Hepatocyte (in vitro differentiated cells): ENCODE data around the gene BLID. TPM values are rescaled to one million over a fixed set of nuclear protein-coding genes. Genes with fewer than 3 reads are reported as not detected.

Source experiments
- DNase-seq: peaks from one replicate; pipeline ENCODE4 v3.0.0-alpha.2; 2016; ENCODE audit warnings: low spot score
- H2AFZ ChIP-seq: fragments of 200-600 bp; sonication (generic); 2 replicates; pipeline ENCODE4 v1.6.0; 2016; ENCODE audit warnings: antibody characterized with exemption, mild to moderate bottlenecking
- H3K27ac ChIP-seq: fragments of 200-600 bp; sonication (generic); 2 replicates; pipeline ENCODE4 v1.5.1; 2016; ENCODE audit warnings: mild to moderate bottlenecking
- H3K27me3 ChIP-seq: fragments of 200-600 bp; sonication (generic); 2 replicates; pipeline ENCODE4 v1.6.1; 2016
- H3K36me3 ChIP-seq: fragments of 200-600 bp; sonication (generic); replicated peaks from 2 replicates; pipeline ENCODE4 v1.5.1; 2016; ENCODE audit warnings: low read depth; ENCODE audit not compliant: insufficient read depth
- H3K4me1 ChIP-seq: fragments of 200-600 bp; sonication (generic); 2 replicates; pipeline ENCODE4 v1.5.1; 2016; ENCODE audit warnings: mild to moderate bottlenecking, moderate library complexity; ENCODE audit not compliant: insufficient read depth
- H3K4me2 ChIP-seq: fragments of 200-600 bp; sonication (generic); 2 replicates; pipeline ENCODE4 v1.6.0; 2016
- H3K4me3 ChIP-seq: fragments of 200-600 bp; sonication (generic); 2 replicates; pipeline ENCODE4 v1.5.1; 2016; ENCODE audit warnings: mild to moderate bottlenecking
- H3K79me2 ChIP-seq: fragments of 200-600 bp; sonication (generic); 2 replicates; pipeline ENCODE4 v1.6.0; 2017; ENCODE audit warnings: mild to moderate bottlenecking
- H3K9me2 ChIP-seq: fragments of 200-600 bp; sonication (generic); replicated peaks from 2 replicates; pipeline ENCODE4 v1.6.0; 2017; ENCODE audit warnings: mild to moderate bottlenecking; ENCODE audit not compliant: insufficient read depth
- H3K9me3 ChIP-seq: fragments of 200-600 bp; sonication (generic); 2 replicates; pipeline ENCODE4 v1.5.1; 2016; ENCODE audit warnings: low read depth, mild to moderate bottlenecking
- H4K20me1 ChIP-seq: fragments of 200-600 bp; sonication (generic); 2 replicates; pipeline ENCODE4 v1.6.0; 2016; ENCODE audit warnings: mild to moderate bottlenecking; ENCODE audit not compliant: insufficient read depth, poor library complexity, severe bottlenecking
- EZH2 ChIP-seq: fragments of 200-600 bp; sonication (generic); IDR thresholded peaks from 2 replicates; pipeline ENCODE4 v1.6.1; 2016; ENCODE audit warnings: antibody characterized with exemption, mild to moderate bottlenecking, borderline replicate concordance
- EZH2phosphoT487 ChIP-seq: fragments of 200-600 bp; sonication (generic); IDR thresholded peaks from one replicate; pipeline ENCODE4 v1.6.1; 2018; ENCODE audit warnings: antibody characterized with exemption, mild to moderate bottlenecking, low read depth, moderate library complexity; ENCODE audit not compliant: unreplicated experiment, severe bottlenecking
- WGBS: methylation state at CpG from one replicate; pipeline ENCODE4 v1.1.6; 2016; ENCODE audit warnings: low lambda C conversion rate; ENCODE audit errors: missing lambda C conversion rate; 5-methylcytosine and 5-hydroxymethylcytosine counted together
- polyA plus RNA-seq: library from polyadenylated mRNA; unstranded; fragments of >200 nt; fragmentation: Nextera tagmentation; extraction: Ambion mirVana; gene quantifications from 2 replicates; pipeline ENCODE4 v1.2.1, GENCODE V29; 2016
- total RNA-seq: library from RNA; depleted of rRNA; stranded (reverse); fragments of >200 nt; gene quantifications from 2 replicates; pipeline ENCODE4 v1.2.3, GENCODE V29; 2014
- TF ChIP-seq, protein P1 (sequence below): fragments of 200-600 bp; sonication (generic); IDR thresholded peaks from 2 replicates; pipeline ENCODE4 v1.5.1; 2016; ENCODE audit warnings: antibody characterized with exemption, mild to moderate bottlenecking; ENCODE audit not compliant: poor library complexity

The BLID gene
- total and polyA plus RNA-seq, 2 experiments from 2014 or later: 0.41 to 2.3 TPM

DNA sequence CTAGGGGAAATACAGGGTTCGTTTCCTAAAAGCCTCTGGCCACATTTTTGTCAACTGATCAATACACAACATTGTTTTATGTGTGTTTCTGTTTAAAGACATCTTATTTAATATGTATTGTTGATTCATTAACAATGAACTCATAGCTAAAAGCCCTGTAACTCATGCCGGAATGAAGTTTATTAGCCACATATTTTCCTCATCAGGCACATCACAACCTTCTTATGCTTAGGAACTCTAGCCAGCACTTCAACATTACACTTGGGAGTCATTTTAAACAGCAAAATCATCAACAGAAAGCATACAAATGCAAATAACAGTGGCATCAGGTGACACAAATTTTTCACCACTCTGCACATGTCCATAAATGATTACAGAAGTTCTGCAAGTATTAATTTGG, 15.1 kb upstream of the BLID start:
- WGBS: 61% methylated on average over 2 of the region's 2 CpGs
- Histone ChIP-seq H3K4me1 (no peaks in the 10 kb centered on the region), H4K20me1 (no peaks in the 10 kb centered on the region), H3K79me2 (no peaks in the 10 kb centered on the region), H3K36me3 (no peaks in the 10 kb centered on the region), H3K27ac (no peak overlapping the region), H3K4me2 (no peak overlapping the region), H2AFZ (no peak overlapping the region), H3K9me2 (no peaks in the 10 kb centered on the region), H3K27me3 (no peaks in the 10 kb centered on the region), H3K9me3 (no peaks in the 10 kb centered on the region), H3K4me3 (no peak overlapping the region)
- DNase-seq: no peak
- TF ChIP-seq EZH2phosphoT487 (no peak), EZH2 (no peak)
- TF ChIP-seq, protein P1, sequence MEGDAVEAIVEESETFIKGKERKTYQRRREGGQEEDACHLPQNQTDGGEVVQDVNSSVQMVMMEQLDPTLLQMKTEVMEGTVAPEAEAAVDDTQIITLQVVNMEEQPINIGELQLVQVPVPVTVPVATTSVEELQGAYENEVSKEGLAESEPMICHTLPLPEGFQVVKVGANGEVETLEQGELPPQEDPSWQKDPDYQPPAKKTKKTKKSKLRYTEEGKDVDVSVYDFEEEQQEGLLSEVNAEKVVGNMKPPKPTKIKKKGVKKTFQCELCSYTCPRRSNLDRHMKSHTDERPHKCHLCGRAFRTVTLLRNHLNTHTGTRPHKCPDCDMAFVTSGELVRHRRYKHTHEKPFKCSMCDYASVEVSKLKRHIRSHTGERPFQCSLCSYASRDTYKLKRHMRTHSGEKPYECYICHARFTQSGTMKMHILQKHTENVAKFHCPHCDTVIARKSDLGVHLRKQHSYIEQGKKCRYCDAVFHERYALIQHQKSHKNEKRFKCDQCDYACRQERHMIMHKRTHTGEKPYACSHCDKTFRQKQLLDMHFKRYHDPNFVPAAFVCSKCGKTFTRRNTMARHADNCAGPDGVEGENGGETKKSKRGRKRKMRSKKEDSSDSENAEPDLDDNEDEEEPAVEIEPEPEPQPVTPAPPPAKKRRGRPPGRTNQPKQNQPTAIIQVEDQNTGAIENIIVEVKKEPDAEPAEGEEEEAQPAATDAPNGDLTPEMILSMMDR: no peak

DNA sequence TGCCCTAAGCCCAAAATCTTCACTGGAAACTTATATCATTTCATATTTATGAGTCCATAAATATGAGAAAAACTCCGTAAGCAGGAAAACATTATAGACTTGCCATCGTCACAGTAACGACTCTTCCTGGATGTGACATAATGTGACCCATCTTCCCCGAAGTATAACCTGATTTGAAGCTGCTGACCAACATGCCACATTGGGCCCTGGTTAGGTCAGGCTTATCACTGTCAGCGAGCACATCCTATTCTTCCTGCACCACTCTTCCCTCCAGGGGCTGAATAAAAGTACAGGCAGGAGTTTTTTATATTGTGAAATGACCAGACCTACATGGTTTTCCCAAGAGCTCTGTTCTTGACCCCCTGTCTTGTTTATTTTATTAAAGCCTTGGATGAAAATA, 12.1 kb upstream of the BLID start:
- H3K9me2 ChIP-seq: no peaks in the 10 kb centered on the region
- H3K36me3 ChIP-seq: no peaks in the 10 kb centered on the region
- TF ChIP-seq, protein P1: no peak
- TF ChIP-seq EZH2phosphoT487 (no peak), EZH2 (no peak)
- no peaks in the 10 kb centered on the region for H3K27me3 ChIP-seq
- DNase-seq: no peak
- no peak overlapping the region for H3K27ac ChIP-seq
- H2AFZ ChIP-seq: no peak overlapping the region
- H4K20me1 ChIP-seq: no peaks in the 10 kb centered on the region
- no peak overlapping the region for H3K4me3 ChIP-seq
- H3K4me2 ChIP-seq: no peak overlapping the region
- no peaks in the 10 kb centered on the region for H3K79me2 ChIP-seq
- H3K4me1 ChIP-seq: peaks cover 4% of the 10 kb centered on the region
- 82% methylated on average over 5 of the region's 5 CpGs for WGBS
- no peaks in the 10 kb centered on the region for H3K9me3 ChIP-seq

DNA sequence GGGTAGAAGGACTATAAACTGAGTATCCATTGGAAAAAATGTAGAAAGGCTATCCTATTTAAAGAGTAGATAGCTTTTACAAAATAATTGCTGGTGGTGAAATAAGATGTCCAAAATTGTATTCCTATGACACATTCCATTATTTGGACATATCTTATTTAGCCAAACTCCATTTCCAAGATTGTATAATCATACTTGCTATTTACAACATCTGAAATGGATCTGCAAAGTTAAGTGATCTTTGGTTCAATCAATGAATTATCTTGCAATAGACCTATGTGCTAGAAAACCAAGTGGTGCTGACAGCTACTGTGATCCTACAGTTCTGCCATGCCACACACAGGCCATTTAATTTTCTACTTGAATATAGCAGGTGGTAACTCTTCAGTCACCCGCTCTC, 11.0 kb upstream of the BLID start:
- TF ChIP-seq EZH2phosphoT487 (no peak), EZH2 (no peak)
- TF ChIP-seq, protein P1: no peak
- peaks cover 6% of the 10 kb centered on the region for H3K4me1 ChIP-seq
- no peaks in the 10 kb centered on the region for H4K20me1 ChIP-seq
- no peaks in the 10 kb centered on the region for H3K9me2 ChIP-seq
- no peak overlapping the region for H3K4me3 ChIP-seq
- no peak overlapping the region for H3K27ac ChIP-seq
- no peak overlapping the region for H3K4me2 ChIP-seq
- no peak for DNase-seq
- H3K36me3 ChIP-seq: no peaks in the 10 kb centered on the region
- H3K27me3 ChIP-seq: no peaks in the 10 kb centered on the region
- no peaks in the 10 kb centered on the region for H3K9me3 ChIP-seq
- no peak overlapping the region for H2AFZ ChIP-seq
- WGBS: 86% methylated on average over 1 of the region's 1 CpG
- H3K79me2 ChIP-seq: no peaks in the 10 kb centered on the region

DNA sequence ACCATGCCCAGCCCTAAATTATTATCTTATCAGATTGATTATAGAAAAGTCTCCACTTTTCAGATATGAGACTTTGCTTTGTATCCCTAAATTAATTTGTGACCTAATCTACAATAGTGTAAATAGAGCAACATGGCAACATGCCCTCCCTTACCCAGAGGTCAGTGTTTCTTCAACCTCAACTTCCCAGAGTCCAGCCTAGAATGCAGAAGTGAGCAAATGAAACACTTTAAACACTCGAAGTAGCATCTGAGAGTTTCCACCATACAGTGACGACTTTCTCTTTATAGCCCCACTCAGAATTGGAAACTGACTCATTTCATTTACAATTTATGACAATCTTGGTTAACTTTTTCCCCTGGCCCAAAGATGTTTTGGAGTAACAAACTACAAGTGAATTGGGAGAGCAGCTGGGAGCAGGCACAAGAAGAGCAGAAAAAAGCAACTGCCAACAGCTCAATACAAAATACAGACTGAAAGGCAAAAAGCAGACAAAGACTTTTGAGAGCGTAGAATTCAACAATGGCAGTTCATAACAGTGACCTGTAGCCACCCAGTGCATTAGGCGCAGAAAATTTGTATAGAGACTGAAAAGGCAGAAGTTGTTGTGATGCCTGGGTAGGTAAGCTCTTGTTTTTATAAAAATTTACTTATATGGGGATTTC, 10.1 kb upstream of the BLID start:
- Histone ChIP-seq H3K27ac (no peak overlapping the region), H4K20me1 (no peaks in the 10 kb centered on the region)
- WGBS: 86% methylated on average over 4 of the region's 4 CpGs

More for the DNA sequence above, 10.1 kb upstream of the BLID start:
- H3K9me2 ChIP-seq: no peaks in the 10 kb centered on the region
- no peak for TF ChIP-seq EZH2phosphoT487
- TF ChIP-seq EZH2: no peak
- TF ChIP-seq, protein P1: no peak
- peaks cover 6% of the 10 kb centered on the region for H3K4me1 ChIP-seq
- H3K4me2 ChIP-seq: no peak overlapping the region
- no peaks in the 10 kb centered on the region for H3K27me3 ChIP-seq
- H3K79me2 ChIP-seq: no peaks in the 10 kb centered on the region
- H3K36me3 ChIP-seq: no peaks in the 10 kb centered on the region
- H2AFZ ChIP-seq: no peak overlapping the region
- no peak overlapping the region for H3K4me3 ChIP-seq
- DNase-seq: no peak
- H3K9me3 ChIP-seq: no peaks in the 10 kb centered on the region
